ENCODE data around the gene COL5A2.

Gene COL5A2

DNA sequence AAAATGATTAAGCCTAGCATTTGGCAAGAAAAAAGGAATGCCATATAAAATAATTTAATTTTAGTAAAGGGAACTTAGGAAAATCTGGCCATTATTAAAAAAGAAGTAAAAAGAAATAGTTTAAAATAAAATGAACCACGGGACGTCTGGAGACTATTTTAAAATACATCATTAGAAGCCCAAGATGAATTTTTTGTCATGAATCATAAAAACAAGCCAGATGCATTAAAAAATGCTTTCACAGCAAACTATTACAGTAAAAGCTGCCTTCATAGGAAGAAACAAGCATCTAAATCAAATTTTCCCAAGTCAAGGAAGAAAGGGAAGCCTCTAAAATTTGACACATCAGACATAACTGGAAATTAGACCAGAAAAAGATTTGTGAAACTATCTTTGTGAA, 33.0 kb downstream of the COL5A2 start:
- no peak for DNase-seq

DNA sequence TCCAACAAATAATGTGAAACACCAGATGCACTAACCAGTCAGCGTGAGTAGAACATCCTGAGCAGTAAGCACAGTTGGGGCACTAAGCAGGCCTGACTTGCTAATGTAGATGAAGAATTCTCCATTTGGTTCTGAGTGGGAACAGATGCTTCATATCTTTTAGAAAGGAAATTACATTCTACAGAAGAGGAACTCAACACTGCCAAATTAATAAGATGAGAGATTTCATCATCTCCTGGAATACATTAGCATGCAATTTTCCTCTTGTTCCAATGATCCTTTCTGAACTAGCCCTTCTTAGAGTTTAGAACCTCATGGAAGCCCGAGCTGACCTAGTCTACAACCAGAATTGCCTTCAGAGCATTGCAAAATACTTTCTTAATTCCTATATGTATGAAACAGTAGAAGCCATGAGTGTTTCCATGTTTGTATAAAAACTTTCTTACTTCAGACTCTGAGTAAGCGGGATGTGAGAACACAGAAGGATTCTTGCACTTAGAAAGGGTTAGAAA, 34.8 kb downstream of the COL5A2 start:
- no peak for DNase-seq

DNA sequence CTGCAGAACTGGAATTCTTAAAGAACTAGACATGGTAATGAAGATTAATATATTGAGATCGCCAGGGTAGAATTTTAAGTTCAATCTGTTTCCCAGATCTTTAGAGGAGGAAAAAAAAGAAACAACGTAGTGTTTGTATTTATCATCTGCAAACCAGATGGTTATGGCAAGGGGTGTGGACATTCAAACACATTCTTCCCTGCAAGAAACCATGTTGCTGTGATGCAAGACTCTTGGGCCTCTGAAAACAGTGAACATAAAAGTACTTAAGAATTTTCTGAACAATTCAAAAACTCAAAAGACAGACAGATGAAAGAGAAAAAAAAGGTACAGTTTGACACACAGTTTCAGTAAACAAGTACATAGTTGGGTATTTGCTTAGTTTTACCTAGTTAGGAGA, 35.6 kb downstream of the COL5A2 start:
- DNase-seq = no peak

DNA sequence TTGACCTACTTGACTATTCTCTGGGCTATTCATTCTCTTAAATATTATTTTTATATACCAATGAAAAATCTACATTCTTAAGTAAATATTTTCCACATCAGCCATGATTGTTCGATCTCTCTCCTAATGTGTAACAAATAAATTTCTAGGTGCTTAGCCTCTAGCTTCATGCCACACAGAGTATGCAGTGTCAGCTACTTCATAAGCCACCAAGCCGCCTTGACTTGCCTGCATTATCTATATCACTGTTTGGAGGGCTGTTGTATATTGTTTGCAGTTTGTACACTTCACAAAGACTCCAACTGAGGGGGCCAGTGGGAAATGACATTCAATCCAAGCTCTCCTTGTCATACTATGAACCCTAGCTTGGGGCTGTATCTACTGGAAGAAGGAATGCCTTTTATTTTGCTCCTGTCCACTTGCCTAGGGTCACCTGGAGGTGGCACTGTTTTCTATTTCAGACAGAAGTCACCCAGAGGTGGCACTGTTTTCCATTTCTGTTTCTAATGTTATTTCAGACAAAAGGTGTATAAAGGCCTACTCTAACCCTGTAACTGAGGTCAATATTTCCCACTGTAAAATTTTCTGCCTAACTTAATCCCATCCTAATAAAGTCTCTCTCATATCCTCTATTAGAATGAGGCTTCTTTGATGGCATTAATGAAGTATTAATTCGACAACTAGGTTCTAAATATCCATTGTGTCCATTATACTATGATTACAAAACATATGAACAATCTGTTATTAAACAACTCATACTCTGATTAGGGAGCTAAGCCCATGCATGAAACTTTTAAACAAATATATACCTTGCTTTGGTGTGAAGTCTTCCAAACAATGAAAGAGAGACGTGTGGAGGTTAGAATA, 36.4 kb downstream of the COL5A2 start:
- DNase-seq = no peak

DNA sequence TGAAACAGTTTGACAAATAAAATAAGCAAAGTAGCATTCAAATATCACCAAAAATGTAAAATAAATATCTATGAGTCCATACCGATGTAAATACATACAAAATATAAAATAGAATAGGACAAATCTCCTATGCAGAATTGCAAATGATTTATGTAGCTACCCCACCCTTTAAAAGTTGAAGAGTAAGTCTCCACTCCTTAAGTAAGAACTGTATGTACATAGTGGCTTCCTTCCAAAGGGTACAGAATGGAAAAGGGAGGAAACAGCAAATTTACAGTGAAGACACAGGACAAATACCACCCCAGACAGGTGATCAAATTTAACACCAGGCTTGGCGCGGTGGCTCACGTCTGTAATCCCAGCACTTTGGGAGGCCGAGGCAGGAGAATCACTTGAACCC, 40.8 kb downstream of the COL5A2 start:
- DNase-seq = no peak

DNA sequence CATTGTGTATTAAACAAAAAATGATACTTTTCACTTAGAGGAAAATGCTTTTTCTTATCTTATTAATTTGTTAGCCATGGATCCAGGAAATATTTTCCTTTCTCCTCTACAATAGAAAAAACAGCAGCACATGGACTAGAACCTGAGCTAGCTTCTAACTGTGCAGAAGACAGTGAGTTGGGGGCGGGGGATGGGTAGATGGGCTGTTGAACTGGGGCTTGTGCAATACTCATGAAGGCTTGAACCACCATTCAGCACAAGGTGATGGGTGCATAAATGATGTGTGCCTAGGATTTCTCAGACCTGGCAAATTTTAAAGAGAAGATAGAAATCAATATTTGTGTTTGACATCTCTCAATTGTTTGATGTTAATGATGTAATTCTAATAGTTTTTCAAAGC, 42.0 kb downstream of the COL5A2 start:
- DNase-seq = no peak

DNA sequence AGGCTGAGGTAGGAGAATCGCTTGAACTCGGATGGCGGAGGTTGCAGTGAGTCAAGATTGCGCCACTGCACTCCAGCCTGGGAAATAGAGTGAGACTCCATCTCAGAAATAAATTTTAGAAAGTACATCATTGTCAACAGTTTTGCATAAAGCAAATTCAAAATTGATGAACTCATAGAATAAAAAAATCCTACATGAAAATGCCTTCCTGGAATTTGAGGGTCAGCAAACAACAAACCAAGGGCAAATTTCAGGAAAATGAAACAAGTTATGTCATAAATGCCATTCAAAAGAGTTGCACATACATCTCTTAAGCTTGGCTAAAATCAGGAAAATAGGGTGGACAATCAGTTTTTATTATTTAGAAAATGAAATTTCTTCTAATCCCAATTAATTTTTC, 45.1 kb downstream of the COL5A2 start:
- DNase-seq = no peak

DNA sequence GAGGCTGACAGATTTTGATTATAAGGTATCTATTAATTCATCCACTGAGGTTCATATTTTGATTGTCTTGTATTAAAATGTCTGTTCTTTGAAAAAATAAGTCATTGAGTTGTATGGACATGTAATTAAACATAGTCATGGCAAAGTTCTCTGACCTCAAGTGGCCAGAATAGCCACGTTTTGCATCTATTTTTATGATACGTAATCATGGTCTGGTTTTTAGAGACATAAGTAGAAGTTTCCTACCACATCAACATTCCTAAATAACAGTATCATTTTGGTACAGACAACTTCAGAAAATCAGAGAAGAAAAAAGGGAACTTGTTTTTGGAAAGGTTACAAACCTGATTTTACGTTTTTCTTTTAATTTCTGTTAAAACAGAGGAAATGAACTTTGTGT, 47.6 kb downstream of the COL5A2 start:
- DNase-seq = no peak

DNA sequence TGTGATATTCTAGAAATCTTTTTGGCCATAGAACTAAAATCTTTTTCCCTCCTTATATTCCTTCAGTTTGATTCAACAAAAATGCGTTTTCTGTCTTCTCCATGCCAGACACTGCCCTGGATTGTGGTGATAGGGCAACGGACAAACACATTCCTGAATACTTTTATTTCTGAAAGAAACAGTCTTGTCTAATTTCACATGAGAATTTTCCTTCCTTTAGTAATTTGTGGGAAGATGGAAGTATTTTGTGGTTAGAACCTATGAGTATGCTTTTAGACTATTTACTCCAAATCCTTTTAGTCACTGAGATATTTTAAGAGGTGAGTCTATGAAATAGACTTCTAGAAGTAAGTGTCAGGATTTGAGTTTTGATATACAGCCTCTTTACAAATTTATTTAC, 49.6 kb downstream of the COL5A2 start:
- DNase-seq = no peak

DNA sequence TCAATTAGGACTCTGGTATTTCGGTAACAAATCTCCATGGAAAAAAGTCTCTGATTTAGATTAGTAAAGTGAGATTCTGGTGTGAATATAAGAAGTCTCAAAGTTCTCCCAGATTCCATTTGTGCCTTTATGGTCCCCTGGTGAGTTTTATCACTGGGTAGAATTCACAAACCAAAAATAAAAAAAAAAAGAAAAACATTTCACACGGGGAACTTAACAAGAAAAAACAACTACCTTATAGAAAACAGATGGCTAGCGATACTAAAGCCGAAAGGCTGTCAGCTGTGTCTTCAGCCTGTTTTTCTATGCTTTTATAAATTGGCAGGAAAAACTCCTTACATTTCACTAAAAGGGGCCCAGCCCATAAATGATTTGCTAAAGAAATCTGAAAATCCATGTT, 50.6 kb downstream of the COL5A2 start:
- no peak for DNase-seq

DNA sequence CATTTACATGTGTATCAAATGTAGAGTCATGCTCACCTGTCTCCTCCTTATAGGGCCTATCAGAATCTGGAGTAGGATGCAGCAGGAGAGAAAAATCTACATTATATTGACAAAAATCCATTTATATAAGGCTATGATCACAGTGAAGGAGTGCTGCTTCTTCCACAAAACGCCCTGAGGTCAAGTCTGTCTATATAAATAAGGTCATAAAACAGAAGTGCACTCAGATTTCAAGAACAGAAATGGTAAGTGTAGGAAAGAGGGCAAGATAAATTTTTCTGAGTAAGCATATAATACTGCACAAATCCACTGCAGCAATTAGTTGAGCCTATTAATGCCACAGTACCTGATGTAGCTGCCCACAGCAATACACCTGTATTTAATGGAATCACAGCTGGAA, 51.8 kb downstream of the COL5A2 start:
- DNase-seq = no peak

DNA sequence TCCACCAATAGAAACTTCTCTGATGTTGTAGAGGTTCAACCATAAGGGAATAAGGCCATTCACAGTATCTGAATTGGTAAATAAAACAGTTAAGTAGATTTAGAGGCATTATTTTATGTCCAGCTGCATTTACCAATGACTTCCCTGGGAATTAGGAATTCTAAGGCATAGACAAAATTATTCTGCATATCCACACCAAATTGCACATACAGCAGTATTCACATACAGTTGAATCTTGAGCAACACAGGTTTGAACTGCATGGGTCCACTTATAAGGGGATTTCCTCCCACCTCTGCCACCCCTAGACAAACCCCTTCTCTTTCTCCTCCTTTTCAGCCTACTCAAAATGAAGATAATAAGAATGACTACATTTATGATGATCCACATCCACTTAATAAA, 54.4 kb downstream of the COL5A2 start:
- no peak for DNase-seq

DNA sequence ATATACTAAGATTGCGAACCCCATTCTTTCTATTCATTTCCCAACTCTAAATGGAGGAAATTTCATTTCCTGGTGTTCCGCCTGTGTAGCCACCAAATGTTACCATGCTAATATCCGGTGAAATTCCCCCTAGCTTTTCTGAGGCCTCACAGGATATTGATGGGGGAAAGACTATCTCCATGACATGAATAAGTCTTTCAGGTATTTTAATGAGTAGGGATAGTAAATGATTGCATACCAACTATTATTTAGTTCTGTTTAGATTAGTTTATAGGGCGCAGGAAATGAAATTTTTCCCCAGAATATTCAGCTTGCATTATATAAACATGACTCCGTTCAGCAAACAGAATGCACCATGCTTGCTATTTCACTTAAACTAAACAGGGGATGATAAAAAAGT, 55.4 kb downstream of the COL5A2 start:
- no peak for DNase-seq

DNA sequence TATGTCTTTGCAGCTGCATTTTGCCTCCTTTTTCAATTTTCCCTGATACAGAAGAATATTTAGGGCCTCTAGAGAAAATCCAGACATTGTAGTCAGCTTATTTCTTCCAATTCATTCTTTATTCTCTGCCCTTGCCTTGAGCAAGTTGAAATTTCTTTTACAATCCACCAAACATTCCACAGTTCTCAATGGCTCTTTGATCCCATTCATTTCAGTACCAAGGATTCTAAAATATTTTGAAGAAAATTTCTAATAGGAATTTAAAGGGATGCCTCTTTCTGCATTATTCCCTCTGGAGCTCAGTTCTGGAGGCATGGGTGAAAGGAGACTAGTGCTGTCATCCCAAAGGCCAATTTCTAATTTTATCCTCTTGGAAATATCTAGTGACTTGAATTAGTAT, 61.2 kb downstream of the COL5A2 start:
- no peak for DNase-seq

DNA sequence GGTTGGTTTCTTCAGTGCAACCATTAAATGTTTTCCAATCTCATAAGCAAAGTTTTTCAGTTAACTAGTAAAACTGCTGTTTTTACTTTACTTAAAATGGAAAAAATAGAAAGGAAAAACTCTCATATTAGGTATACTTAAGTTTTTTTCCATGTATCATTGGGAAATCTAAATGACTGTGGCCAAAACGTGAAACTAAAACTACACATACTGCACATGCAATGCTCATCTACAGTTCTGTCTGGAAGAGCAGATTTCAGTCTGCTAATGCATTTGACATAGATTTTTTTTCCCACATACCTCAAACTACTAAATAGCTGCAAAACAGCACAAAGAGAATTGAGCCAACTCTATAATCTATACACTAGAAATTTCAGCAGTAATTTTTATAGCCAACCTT, 62.6 kb downstream of the COL5A2 start:
- no peak for DNase-seq

DNA sequence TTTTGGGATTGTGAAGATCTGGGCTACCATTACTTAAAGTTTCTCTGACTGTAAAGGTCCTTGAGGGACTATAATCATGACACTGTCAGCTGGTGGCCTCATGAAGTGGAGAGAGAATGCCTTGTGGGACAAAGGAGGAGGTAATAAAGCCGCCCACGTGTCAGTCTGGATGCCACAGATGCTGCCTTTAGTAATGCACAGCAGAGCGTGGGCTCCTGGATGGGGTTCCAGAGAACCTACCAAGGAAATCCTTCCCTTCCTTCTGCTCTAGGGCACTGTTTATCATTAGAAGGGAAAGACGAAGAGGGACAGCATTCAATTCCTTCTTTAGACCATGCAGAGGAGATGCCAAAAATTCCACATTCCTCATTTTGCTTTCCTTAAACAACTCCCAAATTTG, 63.5 kb downstream of the COL5A2 start:
- no peak for DNase-seq

DNA sequence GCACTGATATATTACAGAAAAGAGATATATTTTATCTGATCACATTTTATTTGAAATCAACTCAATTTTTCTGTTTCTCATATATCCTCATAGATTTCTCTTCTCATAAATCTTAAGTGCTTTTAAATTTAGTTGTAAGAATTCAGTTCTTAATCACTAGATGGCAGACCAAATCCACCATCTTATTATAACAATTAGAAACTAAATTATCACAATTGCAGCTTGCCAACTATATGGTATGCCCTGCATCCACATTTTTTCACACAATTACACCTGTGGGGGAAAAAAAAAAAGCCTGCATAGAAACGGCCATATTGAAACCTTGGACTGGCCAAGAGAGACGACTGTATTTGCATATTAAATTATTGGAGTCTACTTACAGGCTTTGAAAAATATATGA, 64.4 kb downstream of the COL5A2 start:
- no peak for DNase-seq

DNA sequence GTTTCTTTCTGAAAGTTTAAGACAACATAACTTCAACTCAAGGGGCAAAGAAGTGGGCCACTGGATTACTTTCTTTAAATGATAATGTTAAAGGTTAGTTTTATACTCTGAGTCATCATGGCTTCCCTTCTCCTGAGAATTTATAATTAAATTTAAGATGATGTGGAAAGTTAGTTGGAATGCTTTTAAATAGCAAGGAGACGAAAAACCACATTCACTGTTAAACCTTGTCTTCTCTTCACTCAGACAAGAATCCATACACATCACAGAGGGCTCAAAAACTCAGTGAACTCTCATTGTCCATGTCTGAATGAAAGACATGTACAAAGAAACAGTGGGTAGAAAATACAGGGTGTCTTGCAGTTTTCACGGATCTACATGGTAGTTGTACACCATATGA, 65.6 kb downstream of the COL5A2 start:
- no peak for DNase-seq

DNA sequence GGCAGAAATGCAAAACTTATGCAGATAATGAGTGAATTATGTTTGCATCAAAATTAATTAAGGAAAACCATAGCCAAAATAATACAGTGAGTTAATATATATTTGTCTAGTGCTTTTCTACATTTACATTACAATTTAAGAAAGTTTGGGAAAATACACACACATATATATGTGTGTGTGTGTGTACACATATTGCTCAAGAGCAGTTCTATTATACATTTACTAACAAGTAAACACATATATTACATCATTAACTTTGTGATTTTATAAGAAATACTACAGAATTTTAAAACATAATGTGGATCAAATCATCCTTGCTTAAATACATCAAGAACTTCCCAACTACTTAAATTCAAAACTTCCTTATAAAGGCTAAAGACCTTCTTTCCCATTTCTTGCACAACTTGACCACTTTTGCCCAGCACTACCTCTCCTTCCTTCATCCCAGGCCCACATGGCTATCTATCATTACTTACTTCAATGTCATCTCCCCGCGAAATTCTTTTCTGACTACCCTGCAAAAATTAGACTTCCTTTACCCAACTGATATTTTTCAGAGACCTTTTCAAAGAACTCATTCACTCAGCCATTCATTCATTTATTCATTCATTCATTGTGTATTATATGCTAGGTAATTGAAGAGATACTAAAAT, 68.4 kb downstream of the COL5A2 start:
- no peak for DNase-seq

DNA sequence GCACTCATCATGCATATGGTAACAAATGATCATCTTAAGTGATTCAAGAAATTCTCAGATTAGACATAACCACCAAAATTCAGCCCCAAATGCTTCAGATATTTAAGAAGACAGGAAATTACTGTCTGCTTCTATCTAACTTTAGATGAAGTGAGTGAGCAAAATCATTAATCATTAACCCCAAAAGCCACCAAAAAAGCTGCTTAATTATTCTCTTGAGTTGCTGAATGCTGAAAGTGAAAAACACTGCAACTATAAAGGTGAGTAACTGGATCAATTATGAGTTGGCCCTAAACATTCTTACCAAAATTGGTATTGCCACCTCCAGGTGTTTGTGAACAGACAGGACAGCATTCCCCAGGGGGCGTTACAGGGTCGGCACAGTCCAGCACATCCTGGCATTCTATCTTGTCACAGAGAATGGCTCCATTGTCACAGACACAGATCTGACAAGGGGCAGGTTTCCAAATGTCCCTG, 69.6 kb downstream of the COL5A2 start:
- no peak for DNase-seq

DNA sequence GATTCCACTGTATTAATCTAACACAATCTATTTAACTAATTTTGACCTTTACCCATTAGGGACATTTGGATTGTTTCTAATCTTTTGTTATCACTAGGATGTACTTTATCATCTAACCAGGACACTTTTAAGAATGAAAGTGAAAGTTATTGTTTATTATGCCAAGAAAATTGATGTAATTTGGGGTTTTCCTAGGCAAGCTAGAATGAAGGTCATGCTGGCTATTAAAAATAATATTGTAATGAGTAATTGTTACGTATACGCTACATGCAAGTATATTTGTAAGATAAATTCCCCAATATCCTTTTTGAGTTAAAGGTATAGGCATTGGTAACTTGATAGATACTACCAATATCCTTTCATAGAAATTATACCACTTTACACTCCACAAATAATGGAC, 74.6 kb downstream of the COL5A2 start:
- DNase-seq = no peak

DNA sequence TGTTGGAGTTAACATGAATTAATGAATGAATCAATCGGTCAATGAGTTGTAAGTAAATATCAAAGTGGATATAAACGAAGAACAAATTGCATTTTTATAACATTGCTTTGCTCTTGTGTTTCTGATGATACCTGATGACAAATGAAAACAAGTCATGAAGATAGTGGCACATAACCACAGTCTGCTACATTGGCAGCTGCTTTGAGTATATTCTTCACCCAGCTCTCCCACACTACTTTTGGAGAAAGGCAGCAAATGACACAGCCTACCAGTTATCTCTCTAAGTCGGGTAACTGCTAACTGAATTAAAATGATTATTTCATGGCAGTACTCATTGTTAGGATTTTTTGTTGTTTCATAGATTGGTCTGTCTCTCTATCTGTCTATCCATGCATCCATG, 76.8 kb downstream of the COL5A2 start:
- no peak for DNase-seq

DNA sequence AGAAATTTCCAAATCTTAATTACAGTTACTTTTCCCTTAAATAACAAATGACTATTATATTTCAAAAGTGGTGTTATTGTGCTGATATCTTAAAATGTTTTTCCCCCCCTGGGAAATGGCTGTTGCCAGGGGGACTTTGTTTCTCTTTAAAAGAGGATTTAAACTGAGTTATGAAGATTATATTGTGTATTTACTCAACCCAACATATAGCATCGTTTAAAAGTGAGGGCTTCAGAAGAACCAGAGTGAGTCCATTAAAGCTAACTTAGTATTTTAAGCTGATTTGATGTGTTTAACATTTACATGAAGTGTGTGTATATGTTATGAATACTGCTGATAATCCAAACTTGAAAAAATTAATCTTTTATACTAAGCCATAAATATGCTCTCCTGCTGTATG, 81.6 kb downstream of the COL5A2 start:
- DNase-seq = no peak

DNA sequence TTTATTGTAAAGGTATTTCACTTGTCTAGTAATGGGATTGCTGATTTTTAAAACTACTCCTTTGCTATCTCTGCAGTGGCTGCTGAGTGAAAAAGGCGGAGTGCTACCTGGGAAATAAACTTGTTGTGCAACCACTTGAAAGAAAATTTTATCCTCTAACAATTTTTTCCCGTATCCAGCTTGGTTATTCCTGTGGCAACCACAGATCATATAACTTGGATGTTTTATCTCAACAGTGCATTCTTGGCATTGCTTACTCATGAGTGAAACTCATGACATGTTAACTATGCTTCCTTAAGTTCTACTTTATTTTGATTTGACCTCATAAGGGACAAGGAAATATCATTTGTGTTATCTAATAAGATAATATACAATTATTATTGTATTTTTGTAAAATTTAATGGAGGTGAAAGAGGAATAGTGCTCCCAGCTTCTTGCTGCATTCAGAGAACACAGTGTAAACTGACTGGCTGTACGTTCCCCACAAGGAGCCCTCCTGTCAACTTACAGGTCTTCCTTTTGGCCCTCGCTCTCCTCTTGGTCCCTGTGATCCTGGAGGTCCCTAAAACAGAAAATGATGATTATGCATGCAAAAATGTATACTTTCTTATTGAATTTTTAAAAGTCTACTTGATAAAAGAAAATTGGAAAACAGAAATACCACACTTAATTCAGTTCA, 82.7 kb downstream of the COL5A2 start:
- DNase-seq = no peak

All from NCI-H774 (cell line).